Skin epidermis (tissue), 12 donors: ENCODE measurements around the gene ARHGDIB.

Experiments
- H3K27ac ChIP-seq, 21 experiments: fragments of 200-600 bp; sonication (generic) in 11 of 21; one replicate each; pipeline ENCODE4 v1.5.0; 2020; ENCODE audit warnings: mild to moderate bottlenecking in 3 of 21, inconsistent platforms in 2 of 21, moderate library complexity in 2 of 21
- H3K4me3 ChIP-seq, 7 experiments: fragments of 200-600 bp; sonication (generic) in 2 of 7; one replicate each; pipeline ENCODE4 v1.5.0; 2020; ENCODE audit warnings: inconsistent platforms in 2 of 7, mild to moderate bottlenecking in 2 of 7, moderate library complexity in 1 of 7

The ARHGDIB gene

DNA sequence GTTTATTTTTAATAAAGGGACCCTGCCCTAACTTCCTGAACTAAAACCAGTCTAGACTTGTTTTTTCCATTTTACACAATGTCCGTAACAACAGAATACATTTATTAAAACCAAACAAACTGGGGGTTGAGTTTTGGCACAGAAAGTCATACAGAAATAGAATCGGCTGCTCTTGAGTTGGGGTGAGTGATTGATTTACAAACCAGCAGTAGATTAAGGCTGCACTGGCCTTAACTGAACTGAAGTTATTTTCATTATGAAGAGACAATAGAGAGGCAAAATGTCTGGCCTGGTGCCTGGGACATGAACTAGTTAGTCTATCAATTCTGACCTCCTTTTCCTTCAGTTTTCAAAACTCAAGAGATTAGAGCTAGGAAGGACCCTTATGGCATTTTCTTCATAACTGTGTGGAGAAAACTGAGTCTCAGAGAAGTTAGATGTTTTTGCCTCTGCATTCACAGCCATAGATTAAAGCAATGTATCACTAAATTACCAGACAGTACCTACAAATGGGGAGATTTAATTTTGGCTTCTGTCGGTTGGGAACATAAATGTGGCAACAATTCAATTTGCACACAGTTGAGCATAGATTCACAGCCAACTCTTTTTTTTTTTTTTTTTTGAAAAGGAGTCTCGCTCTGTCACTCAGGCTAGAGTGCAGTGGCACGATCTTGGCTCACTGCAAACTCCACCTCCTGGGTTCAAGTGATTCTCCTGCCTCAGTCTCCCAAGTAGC is 56.0 kb downstream of the ARHGDIB start:
- H3K27ac ChIP-seq, result peak overlapping the region in 16 of 21 experiments; percentile 13 to 76 (median 52)
- H3K4me3 ChIP-seq, result no peak overlapping the region

DNA sequence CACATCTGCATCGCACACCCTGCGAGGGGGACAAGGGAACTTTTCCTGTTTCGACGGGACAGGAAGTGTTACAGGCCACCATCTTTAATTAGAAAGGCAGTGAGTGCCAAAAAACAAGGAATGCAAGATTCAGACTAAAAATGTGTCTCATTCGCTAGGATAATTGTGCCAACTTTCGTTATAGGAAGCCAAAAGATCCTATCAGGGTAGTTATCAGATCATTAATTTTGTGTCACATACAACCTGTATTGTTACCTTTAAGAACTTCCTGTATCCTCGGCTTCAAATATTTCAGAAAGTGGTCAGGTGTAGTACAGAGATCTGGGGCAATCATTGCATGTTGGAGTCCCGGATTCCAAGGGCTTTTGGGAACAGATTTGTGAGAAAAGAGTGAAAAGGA is 56.5 kb downstream of the ARHGDIB start:
- H3K27ac ChIP-seq, result peak overlapping the region in 15 of 21 experiments; percentile 13 to 76 (median 56)
- no peak overlapping the region for H3K4me3 ChIP-seq

DNA sequence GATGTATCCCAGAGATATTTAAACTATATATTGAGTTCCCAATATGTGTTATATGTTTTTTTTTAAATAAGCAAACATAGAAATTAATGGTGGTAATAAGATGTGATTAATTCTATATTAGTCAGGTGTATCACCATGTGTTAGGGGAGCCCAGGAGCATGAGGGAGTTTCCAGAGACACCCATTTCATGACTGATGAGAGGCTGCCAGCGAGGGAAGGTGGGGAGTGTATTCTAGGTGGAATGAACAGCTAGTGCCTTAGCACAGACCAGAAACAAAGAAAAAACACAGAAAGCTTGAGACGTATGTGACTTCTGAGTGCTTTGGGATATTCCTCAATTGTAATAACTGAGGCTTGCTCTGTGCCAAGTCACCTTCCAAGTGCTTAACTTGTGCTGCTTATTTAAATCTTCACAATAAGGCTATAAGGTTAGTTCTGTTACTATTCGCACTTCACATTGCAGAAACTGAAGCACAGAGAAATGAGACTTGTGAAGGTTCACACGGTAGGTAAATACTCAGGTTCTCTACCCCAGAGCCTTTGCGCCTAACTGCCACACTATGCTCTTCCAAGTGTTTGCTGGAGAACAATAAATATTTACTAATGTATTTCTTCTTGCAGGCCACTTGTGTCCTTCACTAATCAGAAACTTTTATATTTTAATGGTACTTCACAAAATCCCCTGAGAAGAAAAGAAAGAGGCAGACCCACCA is 57.9 kb downstream of the ARHGDIB start:
- Histone ChIP-seq H3K27ac (peak overlapping the region in 4 of 21 experiments; percentile 25 to 76 (median 56)), H3K4me3 (no peak overlapping the region)

DNA sequence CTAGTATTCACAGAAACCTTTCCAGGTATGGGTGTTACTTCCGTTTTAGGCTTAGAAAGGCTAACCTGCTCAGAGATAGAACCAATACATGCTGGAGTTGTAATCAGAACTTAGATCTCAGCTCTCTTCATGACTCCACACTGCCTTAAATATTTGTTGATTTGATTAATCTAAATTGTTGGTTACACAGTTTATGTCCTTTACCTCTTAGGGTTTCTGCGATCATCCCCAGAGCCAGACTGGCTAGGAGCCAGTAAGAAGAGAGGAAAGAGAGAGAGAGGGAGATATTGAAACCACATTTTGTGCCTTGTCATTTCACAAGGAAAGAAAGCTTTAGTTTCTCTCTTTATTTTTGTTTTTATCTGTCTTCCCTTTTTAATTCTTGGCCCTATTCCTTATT is 58.9 kb downstream of the ARHGDIB start:
- Histone ChIP-seq H3K27ac (peak overlapping the region in 2 of 21 experiments; percentile 16 to 76), H3K4me3 (no peak overlapping the region)

DNA sequence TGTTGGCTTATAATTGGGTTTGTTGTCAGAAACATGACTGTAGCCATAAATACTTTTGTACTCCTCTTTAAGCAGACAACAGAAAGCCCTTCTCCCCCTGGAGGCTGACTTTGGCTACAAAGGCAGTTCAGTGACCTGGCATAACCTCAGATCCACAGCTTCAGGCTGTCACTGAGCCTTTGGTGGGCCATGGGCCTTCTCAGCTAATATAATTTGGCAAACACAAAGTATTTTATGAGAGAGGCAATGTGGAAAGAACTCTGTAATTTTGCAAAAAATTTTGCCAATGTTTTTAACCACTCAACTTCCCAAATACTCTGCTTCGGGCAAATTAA is 60.2 kb downstream of the ARHGDIB start:
- H3K27ac ChIP-seq, result peak overlapping the region in 5 of 21 experiments; percentile 1 to 70 (median 7)
- H3K4me3 ChIP-seq, result no peak overlapping the region

DNA sequence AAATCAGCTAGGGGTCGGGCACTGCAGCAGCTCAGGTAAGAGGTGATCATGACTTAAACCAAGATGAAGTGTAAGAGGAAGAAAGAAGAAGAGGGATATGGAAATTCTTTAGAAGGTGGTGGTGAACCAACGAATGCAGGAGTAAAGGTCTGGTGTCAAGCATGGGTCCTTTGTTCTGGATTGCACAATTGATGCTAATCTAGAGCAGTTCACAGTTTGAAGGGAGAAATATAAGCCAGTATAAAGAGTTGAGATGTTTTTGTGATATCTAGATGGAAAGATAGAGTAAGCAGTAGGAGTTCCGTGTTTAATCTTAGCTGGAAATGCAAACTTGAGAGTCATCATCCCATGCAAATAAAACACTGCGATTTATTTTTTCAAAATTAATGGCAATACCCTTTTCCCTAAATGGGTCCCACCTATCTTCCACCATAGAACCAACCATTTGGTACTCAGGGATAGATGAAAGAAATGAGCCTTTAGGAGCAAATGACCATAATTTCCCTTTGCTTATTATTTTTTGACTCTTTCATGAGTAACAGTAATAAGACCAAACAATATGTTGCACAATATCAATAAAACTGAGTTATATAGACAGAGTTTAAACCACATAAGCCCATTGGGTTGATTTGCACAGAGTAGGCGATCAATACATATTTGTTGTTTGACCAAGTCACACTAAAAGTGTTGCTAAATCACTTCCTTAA is 60.7 kb downstream of the ARHGDIB start:
- Histone ChIP-seq H3K4me3 (no peak overlapping the region), H3K27ac (peak overlapping the region in 3 of 21 experiments; percentile 7 to 70 (median 25))

DNA sequence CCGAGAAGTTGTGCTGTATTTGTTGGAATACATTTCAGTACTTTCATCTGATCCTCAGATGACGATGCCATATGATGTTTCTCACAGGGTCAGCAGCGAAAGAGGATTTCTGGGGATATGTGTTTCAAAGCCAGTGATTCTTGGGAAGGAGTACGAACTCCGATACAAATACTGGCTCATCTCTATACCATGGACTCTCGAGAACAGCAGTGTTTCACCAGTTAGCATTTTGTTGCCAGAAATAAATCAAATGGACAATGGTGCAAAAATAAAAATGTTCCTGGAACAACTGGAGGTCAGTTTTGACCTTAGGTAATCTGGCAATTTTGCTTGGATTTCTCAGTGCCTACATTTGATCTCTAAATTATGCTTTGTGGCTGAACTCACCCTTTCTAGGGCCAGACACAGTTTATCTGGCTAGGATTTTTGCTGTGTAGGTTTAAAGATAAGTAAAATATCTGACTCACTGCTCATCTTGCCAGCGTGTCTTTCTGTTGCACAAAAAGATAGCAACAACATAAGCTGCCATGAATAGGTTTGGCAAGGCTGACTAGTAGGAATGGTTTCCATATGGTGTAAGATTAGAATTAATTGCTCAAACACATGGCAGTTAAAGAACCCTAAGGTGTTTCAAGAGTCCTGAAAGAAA is 64.8 kb downstream of the ARHGDIB start:
- no peak overlapping the region for H3K4me3 ChIP-seq
- H3K27ac ChIP-seq, result peak overlapping the region in 4 of 21 experiments; percentile 6 to 42 (median 28)

DNA sequence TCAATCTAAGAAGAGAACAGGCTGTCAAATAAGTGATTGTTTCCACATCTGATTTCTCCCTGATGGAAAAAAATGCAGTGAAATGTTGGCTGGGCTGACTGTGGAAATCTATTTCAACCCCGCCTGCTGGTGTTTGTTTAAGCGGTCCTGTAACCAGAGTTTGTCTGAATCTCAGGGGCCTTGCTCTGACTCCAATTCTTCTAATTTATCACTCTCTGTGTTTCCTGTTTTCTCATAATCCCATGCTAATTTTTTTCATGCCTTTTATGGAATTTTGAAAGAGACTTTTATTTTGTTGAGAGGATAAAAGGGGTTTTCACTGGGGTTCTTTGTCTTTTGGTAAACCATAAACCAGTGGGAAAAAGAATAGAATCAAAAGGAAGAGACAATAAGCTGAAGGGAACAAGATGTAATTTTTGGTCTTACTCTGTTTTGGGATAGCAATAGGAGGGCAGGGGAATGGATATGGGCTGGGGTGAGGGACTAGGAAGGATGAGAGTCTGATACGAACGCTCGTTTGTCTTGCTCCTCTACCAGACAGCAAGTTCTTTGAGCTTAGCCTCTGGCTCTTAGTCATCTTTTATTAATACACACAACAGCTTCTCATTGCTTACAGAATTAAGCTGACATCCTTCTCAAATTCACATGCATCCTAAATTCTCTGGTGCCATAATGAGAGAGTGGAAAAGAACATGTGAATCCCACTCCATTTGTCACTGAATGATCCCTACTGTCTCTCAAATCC is 67.7 kb downstream of the ARHGDIB start:
- H3K4me3 ChIP-seq, result no peak overlapping the region
- H3K27ac ChIP-seq, result peak overlapping the region in 11 of 21 experiments; percentile 10 to 71 (median 55)

DNA sequence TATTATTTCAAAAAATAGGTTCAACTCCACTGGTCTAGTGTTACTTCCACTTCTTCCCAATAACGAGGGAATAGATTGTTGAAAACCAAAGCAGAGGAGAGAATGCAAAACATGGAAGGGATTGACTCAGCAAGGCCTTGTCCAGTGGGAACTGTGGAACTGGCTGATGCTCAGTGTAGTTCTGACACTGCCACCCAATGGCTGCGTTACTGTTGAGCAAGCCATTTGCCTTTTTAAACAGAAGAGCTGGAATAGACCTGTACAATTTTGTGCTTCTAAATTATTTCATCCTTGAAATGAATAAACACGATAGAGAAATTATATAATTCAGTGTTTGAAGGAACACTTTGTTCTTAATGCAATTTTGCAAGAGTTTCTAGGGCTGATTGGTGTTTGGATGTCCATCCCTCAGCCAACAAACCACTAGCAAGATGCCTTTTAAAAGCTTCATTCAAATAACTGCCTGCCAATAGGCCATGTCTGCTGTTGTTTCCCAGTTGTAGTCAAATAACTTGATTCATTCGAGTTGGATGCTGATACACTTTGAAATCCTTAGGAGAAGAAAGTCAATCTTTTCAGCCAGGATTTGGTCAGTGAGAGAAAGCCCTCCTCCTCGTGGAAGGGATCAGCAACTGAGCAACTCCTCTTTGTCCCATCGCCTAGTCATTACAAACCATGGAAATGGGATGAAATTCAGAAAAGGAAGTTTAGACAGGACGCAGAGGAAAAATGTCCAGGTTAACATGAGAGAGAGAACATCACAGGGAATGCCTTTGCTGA is 68.5 kb downstream of the ARHGDIB start:
- peak overlapping the region in 10 of 21 experiments; percentile 10 to 69 (median 41) for H3K27ac ChIP-seq
- no peak overlapping the region for H3K4me3 ChIP-seq
